CMK (cell line): Measurements from ENCODE around the gene PNMA1.
A peak's percentile ranks its signal among the peaks of the same experiment; 100 is the strongest.

Experiments used
- DNase-seq: peaks from one replicate; pipeline ENCODE4 v3.0.0-alpha.2; 2010; ENCODE audit warnings: low read depth

The PNMA1 gene

GRCh38 chr14:73736842-73737241 is 22.7 kb upstream of the PNMA1 start:
- no peak for DNase-seq

GRCh38 chr14:73732006-73732405 is 17.8 kb upstream of the PNMA1 start:
- DNase-seq: no peak

- no peak for DNase-seq
Measured at GRCh38 chr14:73731111-73731510, 16.9 kb upstream of the PNMA1 start.

DNA sequence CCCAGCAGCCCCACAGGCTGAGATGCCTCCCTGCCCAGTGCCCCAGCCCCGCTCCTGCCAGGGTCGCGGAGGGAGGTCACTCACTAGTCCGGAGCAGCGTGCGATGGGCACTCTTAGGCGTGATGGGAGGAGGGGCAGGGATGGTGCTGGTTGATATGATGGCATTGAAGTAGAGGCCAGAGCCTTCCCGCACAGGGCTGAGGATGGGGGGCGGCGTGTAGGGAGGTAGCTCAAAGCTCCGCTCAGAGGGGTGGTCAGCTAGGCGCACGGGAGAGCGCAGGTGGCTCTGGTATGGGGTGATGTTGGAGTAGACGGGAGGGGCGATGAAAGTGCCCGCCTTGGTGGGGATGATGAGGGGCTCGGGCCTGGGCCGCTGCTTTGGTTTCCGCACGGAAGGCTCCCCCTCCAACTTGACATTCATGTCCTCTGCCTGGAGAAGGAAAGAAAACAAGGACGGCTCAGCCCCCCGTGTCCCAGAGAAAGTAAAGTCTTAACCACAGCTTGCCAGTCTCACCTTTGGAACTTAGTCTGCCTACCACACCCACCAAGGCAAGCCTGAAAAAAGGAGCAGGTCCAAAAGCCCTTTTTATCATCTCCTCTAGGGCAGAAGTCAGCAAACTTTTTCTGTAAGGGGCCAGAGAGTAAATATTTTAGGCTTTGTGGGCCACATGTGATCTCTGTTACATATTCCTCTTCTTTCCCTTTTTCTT is 15.5 kb upstream of the PNMA1 start:
- no peak for DNase-seq

DNA sequence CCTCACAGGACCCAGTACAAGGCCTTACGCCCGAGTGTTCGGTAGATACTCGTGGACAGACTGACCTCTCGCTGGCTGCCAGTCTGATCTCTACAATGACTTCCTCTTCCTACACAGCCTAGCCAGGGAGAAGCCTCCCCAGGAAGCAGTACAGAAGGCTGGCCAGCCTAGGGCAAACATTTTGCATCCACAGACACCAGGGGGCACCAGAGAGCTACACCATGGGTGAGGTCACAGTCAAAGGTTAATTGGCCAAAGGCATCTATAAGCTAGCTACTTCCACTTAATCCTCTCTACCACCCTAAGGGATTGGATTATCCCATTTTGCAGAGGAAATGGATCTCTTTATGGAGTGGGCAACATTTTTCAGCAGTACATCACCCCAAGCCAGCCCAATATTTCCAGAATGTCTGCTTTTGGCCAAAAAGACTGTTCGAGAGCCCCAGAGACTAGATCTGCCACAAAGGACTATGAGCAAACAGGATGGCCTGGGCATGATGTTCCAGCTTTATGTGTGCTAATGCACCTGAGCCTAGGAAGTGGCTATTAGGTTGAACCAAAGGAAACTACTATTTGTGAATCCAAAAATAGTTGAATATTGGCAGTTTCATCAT is 14.6 kb upstream of the PNMA1 start:
- peak; percentile 81 for DNase-seq

DNA sequence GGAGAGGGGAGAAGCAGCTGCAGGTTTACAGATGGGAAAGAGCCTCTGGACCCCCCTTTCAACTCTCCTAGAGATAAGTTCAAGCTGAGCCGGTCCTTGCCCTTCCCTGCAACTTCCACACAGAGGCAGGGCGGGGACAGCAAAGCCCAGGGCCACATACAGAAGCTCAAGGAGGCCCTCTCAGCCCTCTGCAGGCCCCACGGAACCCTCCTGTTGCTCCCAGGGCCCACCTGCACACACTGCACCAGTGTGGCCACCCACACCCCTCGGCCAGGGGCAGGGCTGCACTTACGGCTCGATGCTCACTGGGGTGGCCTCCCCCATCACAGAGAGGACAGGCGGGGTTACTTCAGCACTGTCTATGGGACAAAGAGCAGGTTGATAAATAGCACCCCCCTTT is 13.0 kb upstream of the PNMA1 start:
- no peak for DNase-seq

DNA sequence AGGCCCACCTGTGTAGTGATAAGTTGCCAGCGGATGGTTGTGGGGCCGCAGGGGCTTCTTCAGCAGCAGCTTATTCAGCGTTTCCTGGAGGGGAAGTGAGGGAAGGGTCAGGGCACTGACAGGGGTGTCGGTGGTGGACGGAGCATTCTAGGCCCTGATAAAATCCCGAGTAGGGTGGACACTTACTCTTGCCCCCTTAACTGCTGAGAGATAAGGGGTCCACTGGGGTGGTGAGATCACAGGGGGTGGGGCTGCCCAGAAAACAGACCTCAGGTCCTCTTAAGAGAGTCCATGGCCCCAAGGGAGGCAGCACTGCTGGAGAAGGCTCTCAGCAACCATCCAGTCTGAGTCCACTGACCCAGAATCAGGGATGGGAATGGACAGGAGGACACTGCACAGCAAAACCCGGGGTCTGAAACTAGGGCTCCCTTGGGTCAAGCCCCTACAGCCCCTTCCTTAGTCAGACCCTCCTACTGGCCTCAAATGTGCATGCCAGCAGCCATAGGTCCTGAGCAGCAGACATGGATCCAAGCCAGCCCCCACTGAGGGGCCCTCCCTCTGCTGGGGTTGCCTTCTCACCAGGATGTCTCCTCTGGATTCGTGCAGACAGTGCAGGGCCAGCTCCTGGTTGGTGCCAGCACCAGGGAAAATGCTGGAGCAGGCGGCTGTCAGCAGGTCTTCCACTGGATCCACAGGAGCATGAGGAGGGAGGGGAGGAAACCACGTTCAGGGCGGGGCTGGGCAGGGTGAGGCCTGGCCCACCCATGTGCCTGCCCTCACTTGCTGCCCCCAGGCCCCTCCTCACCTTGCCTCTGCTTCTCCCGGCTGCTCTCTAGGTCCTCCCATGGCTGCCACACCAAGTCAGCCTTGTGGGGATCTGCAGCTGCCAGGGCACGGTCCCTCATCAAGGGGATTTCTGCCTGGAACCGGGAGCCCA is 12.1 kb upstream of the PNMA1 start:
- DNase-seq: no peak

DNA sequence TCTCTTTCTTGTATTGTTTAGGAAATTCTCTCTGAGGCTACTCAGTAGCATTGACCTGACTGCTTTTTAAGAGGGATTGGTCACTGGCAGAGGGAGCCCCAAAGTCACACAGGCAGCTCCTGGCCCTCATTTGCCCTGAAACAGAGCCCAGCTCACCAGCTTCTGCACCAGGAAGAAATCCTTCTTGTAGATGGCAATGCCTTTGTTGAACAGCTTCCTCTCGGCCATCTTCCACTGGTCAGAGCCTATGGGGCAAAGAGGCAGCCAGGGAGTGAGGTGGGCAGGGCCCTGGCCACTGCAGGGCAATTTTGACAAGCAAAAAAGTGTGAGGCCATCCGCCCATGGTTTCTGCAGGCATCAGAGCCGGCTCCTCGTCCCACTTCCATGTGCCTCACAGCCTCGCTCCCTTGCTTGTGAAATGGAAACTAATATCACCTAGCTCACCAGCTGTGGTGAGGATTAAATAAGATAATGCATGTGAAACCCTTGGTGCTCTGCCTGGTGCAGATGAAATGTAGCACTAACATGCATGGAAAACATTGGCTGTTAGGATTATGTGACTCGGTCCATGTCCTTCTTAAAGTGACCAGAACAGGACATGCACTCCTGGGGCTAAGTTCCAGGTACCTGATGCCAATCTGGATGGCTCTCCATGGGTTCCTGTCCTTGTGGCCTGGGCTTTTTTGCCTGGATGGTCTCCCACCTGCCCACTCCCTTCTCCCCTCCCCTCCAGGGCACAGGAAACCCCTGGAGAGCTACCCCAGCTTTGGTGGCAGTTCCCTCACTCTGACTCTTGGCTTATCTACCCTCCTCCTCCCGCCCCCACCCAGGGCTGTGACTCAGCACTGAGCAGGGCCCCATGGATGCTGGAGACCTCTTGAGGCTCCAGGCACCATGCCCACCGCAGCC is 11.2 kb upstream of the PNMA1 start:
- no peak for DNase-seq

- DNase-seq: no peak
Measured at GRCh38 chr14:73724696-73725095, 10.5 kb upstream of the PNMA1 start.

GRCh38 chr14:73723797-73724661 is 9.8 kb upstream of the PNMA1 start:
- no peak for DNase-seq

GRCh38 chr14:73723406-73723796 is 9.2 kb upstream of the PNMA1 start:
- no peak for DNase-seq

- DNase-seq: no peak
Measured at GRCh38 chr14:73722581-73722980, 8.4 kb upstream of the PNMA1 start.

GRCh38 chr14:73721101-73721821 is 7.1 kb upstream of the PNMA1 start:
- no peak for DNase-seq

GRCh38 chr14:73720636-73721035 is 6.5 kb upstream of the PNMA1 start:
- no peak for DNase-seq

DNA sequence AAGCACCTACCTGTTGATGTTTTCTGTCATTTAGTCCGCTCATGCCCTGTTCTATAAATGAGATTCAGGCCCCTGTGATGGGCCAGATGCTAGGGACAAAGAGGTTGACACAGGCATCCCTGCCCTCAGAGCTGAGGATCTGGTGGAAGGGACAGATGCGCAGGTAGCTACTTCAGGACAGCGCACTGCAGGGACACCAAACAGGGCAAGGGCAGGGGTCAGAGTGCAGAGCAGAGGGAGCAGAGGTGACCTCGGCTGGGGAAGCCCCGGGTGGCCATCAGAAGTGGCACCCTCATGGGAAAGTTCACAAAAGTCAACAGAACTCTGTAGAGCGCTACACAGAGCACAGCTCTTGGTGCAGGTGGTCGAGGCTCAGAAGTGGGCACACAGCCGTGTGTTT is 5.6 kb upstream of the PNMA1 start:
- no peak for DNase-seq

GRCh38 chr14:73719361-73719760 is 5.2 kb upstream of the PNMA1 start:
- DNase-seq: no peak

DNA sequence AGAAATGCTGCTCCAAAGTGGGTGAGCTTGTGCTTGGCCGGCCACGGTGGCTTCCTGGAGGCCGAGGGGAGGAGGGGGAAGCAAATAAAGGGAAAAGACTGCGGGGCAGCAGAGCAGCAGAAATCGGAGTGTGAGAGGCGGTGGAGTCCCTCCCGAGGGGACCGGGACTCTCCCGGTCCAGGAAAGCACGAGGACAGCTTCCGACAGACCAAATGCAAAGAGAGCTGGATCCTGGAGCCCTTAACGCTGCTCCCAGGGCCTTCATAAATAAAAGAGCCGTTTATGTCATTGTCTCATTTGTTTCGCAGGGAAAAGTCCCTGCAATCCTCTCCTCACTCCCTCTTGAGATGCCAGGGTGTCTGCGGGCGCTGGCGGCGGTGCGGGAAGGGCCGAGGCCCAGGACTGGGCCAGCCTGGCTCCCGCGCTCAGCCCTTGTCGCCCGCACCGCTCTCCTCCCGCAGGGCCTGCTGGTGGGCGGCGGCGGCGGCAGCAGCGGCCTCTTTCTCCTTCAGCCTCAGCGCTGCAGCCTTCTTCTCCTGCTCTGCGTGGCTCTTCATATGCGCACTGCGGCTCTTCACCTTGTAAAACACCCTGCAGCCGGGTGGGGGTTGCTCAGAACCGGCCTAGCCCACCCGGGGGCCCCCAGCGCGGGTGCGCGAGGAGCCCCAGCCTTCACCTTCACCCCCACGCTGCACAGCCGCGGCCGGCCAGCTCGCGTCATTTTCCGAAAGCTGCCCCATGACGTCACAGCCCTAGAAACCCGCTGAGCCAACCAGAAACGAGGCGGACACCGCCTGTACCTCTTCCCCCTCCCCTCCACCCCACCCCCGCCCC is 4.5 kb upstream of the PNMA1 start:
- DNase-seq: no peak

DNA sequence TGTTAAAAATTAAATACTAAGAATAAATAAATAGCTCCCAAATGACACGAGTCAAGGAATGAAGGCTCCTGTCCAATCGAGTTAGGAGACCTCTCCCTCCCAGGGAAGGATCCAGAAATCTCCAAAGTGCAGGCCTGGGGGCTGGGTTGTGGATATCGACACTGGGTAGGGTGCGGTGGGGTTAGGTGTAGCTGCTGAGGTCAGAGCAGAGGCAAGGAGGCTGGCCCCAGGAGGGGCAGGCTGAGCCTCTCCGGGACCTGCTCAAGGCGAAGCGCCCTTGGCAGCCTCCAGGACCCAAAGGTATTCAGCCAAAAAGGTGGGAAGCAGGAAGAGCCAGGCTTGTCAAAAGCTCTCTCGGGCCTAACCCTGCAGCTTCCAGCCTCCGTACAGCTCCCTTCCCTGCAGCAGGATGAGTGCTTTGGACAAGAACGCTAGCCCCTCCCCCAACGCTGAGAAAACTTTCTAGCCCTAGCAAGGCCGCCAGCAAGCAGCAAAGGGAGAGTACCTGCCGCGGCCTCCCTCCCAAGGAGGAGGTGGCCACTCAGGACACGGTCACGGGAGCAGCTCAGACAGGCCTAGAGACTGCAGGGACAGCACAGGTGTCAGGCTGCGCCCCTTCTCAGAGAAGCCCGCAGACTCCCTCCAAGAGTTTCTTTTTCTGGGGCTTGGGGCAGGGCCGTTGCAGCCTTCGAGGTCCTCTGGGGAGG is 3.7 kb upstream of the PNMA1 start:
- DNase-seq: no peak

DNA sequence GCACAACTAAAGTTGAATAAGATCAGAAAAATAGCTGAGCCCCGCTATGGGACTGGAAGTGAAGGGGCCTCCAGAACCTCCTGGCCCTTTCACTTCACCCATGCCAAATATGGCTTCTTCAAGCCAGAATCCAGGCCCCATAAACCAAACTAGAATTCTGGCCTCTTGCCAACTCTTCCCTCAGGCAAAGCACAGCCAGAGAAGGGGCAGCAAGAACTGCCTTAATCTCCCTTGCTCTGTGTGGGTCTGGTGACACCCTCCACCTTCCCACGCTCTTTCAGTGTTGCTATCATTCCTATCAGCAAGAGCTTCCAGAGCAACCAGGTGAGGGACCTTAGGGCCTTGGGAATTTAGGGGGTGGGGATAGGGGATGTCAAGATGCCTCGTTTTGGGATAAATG is 3.1 kb upstream of the PNMA1 start:
- DNase-seq: no peak
